Measurements from ENCODE around the gene PRPSAP1.

DNA sequence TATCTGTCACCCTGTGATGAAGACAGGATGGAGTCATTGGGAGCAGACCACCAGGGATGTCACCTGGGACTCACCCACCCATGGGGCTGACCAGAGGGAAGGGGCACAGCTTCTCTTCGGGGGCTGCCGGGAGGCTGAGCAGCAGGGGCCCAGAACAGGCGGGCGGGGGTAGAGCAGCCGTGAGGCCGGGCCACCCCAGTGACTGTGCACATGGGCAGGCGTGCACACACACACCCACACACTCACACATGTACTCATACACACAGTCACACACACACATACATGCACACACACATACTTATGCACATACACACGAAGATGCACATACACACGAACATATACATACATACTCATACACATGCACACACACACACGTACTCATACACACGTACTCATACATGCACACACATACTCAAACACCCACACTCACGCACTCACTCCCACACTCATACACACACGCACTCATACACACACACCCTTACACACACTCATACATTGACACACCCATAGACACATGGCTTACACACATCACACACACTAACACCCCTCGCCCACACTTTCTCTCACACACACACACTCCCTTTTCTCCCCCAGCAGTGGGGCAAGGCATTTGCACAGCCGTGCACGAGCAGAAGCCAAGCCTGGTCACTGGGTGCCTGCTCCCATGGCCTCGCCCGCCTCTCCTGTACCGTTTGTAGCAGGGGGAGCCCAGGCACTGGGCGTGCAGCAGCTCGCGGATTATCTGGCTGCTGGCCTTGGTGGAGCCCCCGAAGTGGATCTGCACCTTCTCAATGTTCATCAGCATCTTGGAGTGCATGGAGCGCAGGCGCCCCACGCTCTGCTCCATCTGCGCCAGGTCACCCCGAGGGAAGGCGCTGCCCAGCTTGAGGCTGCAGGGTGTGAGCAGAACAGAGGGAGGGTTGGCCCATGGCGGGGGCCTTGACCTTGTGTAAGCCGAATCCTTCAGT lies 76.1 kb downstream of the PRPSAP1 start:
- TF ChIP-seq, protein P1, sequence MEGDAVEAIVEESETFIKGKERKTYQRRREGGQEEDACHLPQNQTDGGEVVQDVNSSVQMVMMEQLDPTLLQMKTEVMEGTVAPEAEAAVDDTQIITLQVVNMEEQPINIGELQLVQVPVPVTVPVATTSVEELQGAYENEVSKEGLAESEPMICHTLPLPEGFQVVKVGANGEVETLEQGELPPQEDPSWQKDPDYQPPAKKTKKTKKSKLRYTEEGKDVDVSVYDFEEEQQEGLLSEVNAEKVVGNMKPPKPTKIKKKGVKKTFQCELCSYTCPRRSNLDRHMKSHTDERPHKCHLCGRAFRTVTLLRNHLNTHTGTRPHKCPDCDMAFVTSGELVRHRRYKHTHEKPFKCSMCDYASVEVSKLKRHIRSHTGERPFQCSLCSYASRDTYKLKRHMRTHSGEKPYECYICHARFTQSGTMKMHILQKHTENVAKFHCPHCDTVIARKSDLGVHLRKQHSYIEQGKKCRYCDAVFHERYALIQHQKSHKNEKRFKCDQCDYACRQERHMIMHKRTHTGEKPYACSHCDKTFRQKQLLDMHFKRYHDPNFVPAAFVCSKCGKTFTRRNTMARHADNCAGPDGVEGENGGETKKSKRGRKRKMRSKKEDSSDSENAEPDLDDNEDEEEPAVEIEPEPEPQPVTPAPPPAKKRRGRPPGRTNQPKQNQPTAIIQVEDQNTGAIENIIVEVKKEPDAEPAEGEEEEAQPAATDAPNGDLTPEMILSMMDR (IDR thresholded peaks at IDR 0.05), result no peak
- no peak for TF ChIP-seq POLR2A (IDR thresholded peaks at IDR 0.05)
